Stimulated activated CD8-positive, alpha-beta memory T cell treated with anti-CD3 and anti-CD28 coated beads, Interleukin-15, amount 100 ng/mL, for 4 hours (primary cell): ENCODE results near the gene WASHC2C.
"Not testable (repeated sequence)": the region's sequence is repeated elsewhere in the genome, so short reads cannot be mapped to it uniquely, and the experiment has no call there.

Source experiments
- DNase-seq, 2 donors: peaks; one replicate each; pipeline ENCODE4 v3.0.0-alpha.2; 2020; ENCODE audit warnings: low read depth in 2 of 2

WASHC2C gene

DNA sequence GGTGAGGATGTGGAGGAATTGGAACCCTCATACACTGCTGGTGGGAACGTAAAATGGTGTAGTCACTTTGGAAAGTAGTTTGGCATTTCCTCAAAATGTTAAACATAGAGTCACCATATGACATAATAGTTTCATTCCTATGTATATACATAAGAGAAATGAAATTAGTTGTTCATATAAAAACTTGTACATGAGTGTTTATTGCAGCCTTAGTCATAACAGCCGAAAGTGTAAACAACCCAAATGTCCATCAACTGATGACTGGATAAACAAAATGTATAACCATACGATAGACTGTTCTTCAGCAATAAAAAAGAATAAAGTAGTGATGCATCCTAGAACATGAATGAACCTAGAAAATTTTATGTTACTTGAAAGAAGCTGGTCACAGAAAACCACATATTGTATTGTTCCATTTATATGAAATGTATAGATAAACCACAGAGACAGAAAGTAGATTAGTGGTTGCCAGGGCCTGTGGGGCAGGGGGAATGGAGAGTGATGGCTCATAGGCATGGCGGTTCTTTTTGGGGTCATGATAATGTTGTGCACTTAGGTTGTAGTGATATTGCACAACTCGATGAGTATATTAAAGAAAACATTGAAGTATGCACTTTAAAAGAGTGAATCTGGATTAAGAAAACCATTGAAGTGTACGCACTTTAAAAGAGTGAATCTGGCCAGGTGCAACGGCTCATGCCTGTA lies 44.8 kb downstream of the WASHC2C start:
- DNase-seq, result not testable (repeated sequence)

DNA sequence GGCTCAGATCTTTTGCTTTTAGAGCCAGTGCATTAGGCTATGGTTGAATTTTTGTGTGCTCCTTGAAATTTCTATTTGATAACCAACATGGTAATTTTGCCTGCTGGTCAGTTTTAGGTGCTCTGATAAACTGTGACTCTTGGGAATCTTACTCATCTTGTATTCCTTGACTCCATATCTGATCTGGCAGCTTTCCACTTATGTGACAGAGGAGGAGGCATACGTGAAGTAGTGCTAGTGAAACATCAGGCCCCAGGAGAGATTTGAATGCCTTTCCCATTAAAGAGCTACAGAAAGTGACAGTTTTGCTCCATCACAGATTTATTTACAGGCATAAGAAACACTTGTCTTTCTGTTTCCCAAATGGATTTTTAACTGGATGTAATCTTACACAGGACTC lies 59.2 kb downstream of the WASHC2C start:
- DNase-seq, result not testable (repeated sequence)

DNA sequence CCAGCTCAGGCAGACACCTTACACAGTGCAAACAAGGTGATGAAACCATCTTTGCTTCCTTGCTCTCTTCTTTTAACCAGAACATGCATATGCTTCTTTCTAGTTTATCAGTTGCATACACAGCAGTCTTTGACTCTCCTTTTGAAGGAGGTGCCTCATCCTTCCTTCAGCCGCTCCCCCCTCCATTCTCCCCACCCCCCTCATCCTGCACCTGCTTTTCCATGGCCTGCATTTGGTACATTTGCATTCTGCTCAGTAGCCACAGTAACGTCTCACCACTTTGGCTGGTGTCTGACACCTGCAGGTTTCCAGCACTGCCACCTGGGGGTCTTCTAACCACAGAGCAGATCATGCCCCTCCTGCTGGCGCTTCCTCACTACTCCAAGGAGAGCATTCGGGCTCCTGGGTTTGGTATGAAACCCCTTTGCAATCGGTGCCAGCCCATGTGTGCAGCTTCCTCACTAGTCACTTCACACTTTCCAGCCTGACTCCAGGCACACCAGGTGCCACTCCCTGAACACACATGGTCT lies 60.2 kb downstream of the WASHC2C start:
- DNase-seq, result not testable (repeated sequence)

DNA sequence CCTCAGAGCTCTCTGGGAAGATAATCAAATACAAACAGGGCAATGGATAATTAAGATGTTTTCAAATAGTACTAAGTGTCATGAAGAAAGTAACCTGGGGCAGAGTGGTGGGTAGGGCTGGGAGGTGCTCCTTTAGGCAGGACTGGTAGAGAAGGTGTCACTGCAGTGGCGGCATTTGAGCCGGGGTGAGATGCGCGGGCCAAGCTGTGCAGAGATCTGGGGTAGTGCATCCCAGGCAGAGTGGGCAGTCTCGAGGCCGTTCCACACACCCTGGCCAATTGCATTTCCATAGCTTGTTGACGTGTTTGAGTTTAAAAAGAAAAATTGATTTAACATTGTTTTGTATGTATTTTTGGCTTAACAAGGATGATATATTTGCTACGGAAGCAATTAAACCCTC lies 62.9 kb downstream of the WASHC2C start:
- DNase-seq, result not testable (repeated sequence)

DNA sequence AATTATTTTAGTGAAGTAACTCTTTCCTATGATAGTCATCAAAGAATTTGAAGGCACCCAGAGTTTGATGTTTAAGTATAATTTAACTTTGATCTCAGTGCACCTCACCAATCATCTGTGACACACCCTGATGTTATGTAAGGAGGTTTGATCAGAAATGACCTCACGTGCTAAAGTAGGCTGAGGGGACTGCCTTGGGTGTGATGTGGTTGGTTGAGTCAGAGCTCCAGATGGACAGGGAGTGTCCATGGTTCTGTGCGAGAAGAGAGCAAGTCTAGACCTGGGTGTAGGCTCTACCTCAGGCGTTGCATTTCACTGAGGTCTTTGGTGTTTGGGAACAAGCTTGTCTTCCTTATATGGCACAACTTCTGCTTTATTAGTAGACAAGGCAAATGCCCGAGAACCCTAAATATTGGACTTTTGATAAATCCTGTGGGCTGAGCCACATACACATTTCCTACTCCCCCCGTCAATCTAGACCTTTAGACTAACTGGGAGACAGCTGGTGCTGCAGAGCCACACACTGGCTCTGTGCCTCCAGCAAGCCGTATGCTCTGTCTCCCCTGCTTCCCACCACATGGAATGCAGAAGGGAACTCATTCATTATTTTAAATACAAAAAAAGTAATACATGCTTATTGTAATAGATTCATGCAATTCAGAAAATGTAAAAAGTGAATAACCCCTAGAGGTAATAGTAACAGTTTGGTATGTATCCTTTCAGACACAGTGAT lies 63.8 kb downstream of the WASHC2C start:
- not testable (repeated sequence) for DNase-seq

DNA sequence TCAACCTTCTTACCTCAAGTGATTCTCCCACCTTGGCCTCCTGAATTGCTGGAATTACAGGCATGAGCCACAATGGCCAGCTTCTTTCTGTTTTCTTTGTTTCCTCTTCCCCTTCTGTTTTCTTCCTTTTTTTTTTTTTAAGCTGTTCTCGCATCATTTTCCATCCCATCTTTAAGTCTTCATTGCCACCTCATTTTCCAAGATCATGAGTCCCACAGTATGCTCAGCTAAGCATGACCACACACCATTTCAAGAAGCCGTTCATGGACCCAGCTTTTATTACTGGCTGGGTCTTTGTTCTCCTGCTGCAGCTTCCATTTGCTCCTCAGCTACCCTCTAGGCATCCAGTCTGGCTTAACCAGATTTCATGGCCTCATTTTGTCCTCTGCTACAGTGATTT lies 67.7 kb downstream of the WASHC2C start:
- not testable (repeated sequence) for DNase-seq

DNA sequence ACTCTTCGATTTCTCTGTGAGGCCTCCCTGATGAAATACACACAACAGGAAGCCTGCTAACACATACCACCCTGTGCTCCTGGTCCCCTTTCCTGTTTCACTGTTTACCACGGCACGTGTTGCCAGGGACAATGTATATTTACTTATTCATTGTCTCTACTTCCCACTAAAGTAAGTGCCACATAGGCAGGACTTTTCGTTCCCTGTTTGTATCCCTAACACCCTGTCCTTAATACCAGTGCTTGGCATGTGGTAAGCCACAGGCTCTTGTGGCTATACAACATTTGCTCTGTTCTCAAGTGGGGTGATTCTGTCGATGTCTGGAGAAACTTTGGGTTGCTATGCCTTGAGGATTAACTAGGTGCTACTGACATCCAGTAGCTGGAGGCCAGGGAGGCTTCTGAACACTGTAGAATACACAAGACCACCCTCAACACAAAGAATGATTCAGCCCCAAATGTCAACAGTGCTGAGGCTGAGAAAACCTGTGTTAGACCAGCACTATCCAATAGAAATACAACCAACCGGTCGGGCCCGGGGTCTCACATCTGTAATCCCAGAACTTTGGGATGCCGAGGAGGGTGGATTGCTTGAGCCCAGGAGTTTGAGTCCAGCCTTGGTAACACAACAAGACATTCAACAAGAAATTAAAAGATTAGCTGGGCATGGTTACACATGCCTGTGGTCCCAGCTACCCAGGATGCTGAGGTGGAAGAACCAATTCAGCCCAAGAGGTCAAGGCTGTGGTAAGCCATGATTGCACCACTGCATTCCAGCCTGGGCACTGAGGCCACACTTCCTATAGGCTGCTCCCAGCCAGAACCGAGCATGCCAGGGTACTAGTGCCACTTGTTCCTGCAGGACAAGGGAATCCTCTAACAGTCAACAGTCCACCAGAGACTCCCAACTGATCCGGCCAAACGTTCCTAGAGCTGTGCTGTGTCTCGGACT lies 76.3 kb downstream of the WASHC2C start:
- not testable (repeated sequence) for DNase-seq

DNA sequence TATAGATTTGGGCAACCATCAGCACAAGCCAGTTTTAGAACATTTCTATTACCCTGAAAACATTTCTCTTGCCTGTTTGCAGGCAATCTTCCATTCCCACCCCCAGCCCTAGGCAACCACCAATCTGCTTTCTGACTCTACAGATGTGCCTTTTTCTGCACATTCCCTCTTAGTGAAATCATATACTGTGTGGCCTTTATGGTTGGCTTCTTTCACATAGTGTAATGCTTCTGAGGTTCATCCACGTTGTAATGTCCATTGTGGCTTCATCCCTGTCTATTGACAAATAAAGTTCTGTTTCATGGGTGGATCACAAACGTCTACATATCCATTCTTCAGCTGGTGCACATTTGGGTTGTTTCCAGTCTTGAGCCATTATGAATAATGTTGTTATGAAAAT lies 77.9 kb downstream of the WASHC2C start:
- DNase-seq, result not testable (repeated sequence)

DNA sequence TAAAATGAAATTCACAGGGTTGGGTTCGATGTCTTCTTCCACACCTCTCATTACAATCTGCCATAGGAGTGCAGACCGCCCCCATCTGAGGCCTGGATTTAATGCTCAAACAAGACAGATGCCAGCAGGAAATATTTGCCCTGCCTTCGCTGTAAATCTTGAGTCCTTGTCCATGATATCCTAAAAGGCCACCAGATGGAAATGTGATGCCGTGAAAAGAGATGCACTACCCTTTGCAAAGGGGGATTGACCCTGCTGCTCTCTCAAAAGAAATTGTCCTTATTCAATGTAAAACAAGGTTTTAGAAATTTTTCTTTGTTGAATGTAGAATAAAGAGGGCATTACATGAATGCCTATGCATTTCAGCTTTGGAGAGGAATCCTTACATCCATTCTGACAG lies 82.8 kb downstream of the WASHC2C start:
- DNase-seq, result no peak

DNA sequence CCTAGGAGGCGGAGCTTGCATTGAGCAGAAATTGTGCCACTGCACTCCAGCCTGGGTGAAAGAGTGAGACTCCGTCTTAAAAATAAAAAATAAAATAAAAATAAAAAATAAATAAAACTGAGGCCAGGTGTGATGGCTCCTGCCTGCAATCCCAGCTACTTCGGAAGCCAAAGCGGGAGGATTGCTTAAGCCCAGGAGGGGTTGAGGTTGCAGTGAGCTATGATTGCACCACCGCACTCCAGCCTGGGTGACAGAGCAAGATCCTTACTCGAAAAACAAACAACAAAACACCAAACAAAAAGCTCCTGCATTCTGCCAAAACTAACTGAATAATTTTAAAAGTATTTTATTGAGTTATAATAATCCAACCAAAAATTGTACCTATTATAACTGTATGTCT lies 84.0 kb downstream of the WASHC2C start:
- DNase-seq, result no peak

DNA sequence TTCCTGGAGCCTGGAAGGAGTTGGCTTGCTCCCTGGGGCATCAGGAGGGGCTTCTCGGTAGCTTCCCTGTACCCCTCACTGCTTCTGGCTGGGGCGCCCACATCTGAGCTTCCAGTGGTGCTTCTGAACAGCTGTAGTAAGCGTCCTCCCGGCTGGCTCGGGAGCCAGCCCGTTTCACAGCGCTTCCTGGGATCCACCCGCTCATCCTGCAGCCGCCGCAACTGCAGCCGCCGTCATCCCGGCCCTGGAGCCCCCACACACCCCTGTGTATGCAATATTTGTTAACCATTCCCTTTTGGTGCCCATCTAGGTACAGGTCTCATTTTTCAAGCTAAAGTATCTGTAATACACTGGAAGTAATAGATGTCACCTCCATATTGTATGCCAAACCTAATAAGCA lies 85.9 kb downstream of the WASHC2C start:
- DNase-seq, result not testable (repeated sequence)

DNA sequence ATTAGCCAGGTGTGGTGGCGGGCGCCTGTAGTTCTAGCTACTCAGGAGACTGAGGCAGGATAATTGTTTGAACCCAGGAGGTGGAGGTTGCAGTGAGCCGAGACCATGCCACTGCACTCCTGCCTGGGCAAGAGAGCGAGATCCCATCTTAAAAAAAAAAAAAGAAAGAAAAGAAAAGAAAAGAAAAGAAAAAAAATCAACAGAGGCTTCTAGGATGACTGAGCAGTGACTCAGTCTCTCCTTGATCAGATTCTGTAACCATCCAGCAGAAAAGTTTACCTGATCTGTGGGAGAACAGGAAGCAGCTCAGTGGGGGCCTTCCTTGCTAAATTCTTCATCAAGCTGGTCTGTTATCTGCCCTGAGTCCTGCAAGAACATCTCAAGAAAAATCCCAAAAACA lies 87.1 kb downstream of the WASHC2C start:
- DNase-seq, result not testable (repeated sequence)

DNA sequence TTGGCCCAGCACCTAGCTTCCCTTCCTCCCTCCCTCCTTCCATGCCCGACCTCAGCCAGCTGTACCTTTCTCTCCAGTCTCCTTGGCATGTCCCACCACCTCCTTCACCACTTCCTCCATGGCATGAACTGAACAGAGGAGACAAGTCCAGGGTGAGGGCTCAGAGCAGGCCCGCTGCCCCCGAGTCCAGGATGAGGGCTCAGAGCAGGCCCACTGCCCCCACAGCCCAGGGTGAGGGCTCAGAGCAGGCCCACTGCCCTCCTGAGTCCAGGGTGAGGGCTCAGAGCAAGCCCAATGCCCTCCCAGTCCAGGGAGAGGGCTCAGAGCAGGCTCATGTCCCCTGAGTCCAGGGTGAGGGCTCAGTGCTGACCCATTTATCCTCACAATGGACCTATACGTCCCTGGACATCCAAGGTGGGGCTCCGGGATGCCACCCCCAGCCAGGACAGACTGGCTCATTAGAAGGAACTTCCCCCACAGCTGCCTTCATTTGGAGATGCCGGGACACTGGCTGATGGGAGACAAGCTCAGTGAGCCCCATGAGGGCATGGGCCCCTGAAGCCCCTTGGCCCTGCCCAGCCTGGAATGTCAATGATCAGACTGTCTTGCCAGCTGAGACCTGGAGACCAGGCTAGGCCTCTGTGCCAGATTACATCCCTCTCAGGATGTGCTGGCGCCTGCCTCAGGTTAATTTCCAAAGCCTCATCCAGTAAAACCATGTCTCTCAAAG lies 90.2 kb downstream of the WASHC2C start:
- no peak for DNase-seq

DNA sequence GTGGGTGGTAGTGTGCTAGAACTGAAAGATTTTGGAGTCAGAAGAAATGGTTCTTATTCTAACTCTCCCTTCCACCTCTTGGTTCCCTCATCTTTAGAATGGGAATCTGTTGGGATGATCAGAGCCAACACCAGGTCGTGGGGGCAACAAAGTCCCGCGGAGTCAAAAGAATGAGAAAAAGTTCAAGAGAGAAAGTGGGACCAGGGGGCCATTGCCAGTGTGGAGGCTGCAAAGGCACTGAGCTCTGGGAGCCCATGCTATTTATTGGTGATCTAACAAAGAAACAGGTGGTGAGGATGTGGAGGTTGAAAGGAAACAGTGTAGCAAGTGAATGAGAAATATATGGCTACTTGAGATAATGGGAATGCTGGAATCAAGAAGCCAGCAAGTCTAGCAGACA lies 90.8 kb downstream of the WASHC2C start:
- no peak for DNase-seq

DNA sequence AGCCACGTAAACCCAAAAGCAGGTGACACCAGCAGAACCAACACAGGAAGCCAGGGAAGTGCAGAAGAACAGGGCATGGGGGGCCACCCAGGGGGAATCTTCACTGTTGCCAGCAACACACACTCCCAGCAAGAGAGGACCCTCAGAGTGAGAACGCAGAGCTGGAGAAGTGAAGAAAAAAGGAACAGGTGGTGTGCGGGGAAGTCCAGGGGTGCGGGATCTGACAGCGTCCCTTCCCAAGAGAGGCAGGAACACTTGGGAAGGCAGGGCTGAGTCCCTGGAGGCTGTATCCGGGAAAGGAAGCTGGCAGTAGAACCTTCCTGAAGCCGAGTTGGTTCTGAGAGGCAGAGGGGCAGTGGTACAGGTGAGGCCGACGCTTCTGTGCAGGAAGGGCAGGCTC lies 92.5 kb downstream of the WASHC2C start:
- DNase-seq, result no peak

DNA sequence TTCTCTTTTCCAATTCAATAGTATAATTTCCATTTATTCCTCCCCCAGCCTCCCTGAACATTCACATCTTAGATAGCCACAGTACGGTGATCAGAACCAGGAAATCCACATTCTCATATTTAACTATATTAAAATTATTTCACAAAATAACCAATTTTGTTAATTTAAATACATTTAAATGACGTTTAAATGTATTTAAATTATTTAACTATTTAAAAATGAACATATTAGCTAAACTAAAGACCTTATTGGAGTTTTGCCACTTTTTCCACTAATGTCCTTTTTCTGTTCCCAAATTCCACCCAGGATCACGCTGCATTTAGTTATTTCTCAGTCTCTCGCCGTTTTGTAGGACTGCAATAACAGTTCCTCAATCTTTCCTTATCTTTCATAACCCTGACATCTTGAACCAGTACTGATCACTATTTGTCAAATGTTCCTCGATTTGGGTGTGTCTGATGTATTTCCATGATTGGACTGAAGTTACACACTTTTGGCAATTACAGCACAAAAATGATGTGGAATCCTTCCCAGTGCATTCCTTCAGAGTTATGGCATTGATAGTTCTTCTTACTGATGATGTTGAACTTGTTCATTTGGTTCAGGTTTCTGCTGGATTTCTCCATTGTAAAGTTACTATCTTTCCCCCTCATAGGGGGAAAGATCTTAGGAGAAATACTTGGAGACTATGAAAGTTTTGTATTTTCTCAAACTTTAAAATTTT lies 93.2 kb downstream of the WASHC2C start:
- not testable (repeated sequence) for DNase-seq

DNA sequence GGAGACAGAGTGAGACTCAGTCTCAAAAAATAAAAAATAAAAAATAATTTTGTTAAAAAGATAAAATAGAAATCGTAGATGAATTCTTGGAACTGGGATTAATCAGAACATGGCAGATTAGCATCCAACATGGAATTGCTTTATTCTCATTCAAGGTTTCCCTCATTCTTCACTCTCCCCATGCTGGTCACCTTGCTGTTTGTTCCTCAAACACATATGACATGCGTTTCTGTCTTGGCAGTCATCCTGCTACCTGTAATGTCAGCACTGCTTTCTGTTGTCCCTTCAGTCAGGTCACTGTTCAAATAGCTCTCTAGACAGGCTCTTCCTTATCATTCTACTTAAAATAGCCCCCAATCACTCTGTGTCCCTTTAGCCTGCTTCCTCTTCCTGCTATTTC lies 95.9 kb downstream of the WASHC2C start:
- not testable (repeated sequence) for DNase-seq
